Upper lobe of left lung (tissue), 4 donors: Measurements from ENCODE around the gene SLC29A3.

Experiments used
- POLR2A ChIP-seq, 4 donors: fragments of 450-650 bp; IDR thresholded peaks; one replicate each; pipeline ENCODE4 v1.5.1; 2016 to 2017; ENCODE audit warnings: antibody characterized with exemption in 4 of 4, mild to moderate bottlenecking in 2 of 4
- POLR2AphosphoS5 ChIP-seq, 2 donors: sonication (generic); formaldehyde crosslinking; IDR thresholded peaks; one replicate each; pipeline ENCODE4 v1.5.1; 2017; ENCODE audit warnings: antibody characterized with exemption in 2 of 2
- TF ChIP-seq, protein P1 (sequence below), 6 experiments: fragments of 450-650 bp in 4 of 6; fragments of 200-600 bp in 2 of 6; sonication (generic) in 2 of 6; IDR thresholded peaks; one replicate each; pipeline ENCODE4 v1.5.1; 2016 to 2019; ENCODE audit warnings: antibody characterized with exemption in 6 of 6

DNA sequence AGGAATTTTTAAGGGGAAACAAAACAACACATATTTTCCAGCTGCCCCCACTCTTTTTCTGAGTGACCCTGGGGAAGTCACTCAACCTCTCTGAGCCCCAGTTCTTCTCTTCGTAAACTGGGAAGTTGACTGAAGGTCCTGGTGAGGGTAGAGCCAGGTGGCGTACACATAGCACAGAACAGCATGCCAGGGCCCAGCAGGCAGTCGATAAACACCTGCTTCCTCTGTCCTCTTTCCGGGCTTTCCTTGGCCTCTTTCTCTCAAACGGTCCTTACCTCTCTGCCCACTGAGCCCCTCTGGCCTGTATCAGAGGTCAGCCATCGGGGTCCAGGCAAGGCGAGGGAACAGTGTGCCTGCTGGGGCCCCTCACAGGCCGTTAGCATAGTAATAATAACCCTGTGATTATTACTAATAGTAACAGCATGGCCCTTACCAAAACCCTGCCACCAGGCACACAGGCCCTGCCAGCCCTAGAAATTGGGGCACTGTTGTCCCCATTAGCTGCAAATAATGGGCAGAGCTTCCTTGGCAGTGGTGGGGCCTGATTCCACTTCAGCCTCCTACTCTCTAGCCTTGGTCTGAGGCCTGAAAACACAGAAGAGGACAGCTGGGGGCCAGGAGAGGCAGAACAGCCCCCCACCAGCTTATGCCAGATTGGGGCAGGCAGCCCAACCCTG lies 37.3 kb upstream of the SLC29A3 start:
- TF ChIP-seq POLR2A (IDR thresholded peaks at IDR 0.05) (no peak), POLR2AphosphoS5 (IDR thresholded peaks at IDR 0.05) (no peak)
- TF ChIP-seq, protein P1, sequence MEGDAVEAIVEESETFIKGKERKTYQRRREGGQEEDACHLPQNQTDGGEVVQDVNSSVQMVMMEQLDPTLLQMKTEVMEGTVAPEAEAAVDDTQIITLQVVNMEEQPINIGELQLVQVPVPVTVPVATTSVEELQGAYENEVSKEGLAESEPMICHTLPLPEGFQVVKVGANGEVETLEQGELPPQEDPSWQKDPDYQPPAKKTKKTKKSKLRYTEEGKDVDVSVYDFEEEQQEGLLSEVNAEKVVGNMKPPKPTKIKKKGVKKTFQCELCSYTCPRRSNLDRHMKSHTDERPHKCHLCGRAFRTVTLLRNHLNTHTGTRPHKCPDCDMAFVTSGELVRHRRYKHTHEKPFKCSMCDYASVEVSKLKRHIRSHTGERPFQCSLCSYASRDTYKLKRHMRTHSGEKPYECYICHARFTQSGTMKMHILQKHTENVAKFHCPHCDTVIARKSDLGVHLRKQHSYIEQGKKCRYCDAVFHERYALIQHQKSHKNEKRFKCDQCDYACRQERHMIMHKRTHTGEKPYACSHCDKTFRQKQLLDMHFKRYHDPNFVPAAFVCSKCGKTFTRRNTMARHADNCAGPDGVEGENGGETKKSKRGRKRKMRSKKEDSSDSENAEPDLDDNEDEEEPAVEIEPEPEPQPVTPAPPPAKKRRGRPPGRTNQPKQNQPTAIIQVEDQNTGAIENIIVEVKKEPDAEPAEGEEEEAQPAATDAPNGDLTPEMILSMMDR (IDR thresholded peaks at IDR 0.05), result no peak
